Measurements from ENCODE around the gene UNC13A.
"Not testable (repeated sequence)": the region's sequence is repeated elsewhere in the genome, so short reads cannot be mapped to it uniquely, and the experiment has no call there.

The UNC13A gene

DNA sequence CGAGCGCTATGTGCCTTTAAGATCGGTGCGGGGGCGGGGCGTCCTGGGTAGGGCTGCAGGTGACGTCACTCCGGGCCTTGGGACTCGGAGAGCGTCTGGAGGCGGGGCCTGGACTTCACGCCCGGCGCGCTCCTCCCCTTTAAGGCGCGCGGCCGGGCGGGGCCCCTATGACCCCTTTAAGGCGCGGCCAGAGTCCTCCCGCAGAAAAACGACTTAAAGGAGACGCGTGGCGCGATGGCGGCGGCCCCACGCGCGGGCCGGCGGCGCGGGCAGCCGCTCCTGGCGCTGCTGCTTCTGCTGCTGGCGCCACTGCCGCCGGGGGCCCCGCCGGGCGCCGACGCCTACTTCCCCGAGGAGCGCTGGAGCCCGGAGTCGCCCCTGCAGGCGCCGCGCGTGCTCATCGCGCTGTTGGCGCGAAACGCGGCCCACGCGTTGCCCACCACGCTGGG, 132.7 kb downstream of the UNC13A start, which contains the start of gene COLGALT1:
Gene COLGALT1, plus strand, starts transcription at position 170 of the 449 bp plus-strand sequence. Its CDS starts 65 bp downstream, at position 235.
- peaks cover 23% of the 10 kb centered on the region for H3K4me1 Mint-ChIP-seq (ENCODE audit: low read depth)
- peak; percentile 98 for DNase-seq
- H3K4me3 Mint-ChIP-seq: peak within 1 kb of the TSS; percentile 90
- peak within 1 kb of the TSS; percentile 87 for H3K27ac Mint-ChIP-seq
- H3K27me3 Mint-ChIP-seq: no peaks in the 10 kb centered on the region
- H3K36me3 Mint-ChIP-seq (ENCODE audit: low read depth): peaks cover 38% of the 10 kb centered on the region
- H3K9me3 Mint-ChIP-seq: no peaks in the 10 kb centered on the region

DNA sequence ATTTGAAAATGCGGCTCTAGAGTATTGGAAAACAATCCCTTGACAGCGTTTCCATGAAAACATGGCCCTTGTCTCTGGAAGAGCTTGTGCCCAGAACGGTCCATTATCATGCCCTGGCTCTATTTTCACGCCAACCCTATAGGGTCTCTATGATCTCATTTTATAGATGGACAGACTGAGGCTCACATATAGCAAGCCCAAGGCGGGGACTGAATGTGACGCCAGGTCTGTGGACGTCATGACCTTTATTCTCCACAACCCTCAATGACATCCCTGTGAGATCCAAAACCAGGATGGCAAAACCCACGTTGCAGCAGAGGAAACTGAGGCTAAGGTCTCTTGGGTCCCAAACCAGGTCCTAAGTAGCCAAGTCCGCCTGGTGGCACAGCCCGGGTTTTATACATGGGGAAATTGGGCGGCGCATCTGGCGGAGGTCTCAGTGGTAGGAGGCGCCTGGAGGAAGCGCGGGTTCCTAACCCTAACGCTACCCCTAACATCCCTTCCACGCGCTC, 133.1 kb downstream of the UNC13A start:
- Mint-ChIP-seq H3K27ac (peak overlapping the region; percentile 80), H3K4me1 (ENCODE audit: low read depth) (peaks cover 19% of the 10 kb centered on the region), H3K4me3 (peak overlapping the region; percentile 90), H3K9me3 (no peaks in the 10 kb centered on the region), H3K36me3 (ENCODE audit: low read depth) (peaks cover 33% of the 10 kb centered on the region), H3K27me3 (no peaks in the 10 kb centered on the region)
- no peak for DNase-seq

DNA sequence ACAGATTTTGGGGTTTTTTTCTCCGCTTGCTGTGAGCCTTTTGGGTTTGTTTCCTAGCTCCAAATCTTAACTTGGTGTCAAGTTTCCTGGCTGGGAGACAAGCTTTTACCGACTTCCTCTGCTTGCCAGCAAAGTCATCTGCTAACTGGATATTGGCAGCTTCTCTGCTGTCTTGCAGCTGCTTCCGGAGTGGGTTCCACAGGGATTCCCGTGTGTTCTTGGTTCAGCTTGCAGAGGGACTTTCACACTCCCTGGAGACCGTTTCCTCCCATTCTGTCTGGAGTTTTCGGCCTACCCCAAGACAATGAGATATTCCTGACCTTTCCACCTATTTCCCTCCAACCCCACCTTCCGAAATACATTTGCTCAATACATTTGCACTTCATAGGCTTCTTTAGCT, 134.9 kb downstream of the UNC13A start:
- Mint-ChIP-seq H3K27me3 (no peaks in the 10 kb centered on the region), H3K9me3 (no peaks in the 10 kb centered on the region), H3K4me3 (no peak overlapping the region), H3K4me1 (ENCODE audit: low read depth) (peaks cover 13% of the 10 kb centered on the region), H3K36me3 (ENCODE audit: low read depth) (peaks cover 16% of the 10 kb centered on the region), H3K27ac (no peak overlapping the region)
- no peak for DNase-seq

DNA sequence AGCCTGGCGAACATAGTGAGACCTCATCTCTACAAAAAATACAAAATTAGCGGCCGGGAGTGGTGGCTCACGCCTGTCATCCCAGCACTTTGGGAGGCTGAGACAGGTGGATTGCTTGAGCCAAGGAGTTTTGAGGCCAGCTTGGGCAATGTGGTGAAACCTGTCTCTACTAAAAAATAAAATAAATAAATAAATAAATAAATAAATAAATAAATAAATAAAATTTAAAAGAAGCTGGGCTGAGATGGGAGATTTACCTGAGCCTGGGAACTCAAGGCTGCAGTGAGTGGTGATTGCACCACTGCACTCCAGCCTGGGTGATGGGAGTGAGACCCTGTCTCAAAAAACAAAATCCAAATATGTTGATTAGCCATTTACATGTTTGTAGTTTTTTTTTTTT, 135.4 kb downstream of the UNC13A start:
- peaks cover 13% of the 10 kb centered on the region for H3K4me1 Mint-ChIP-seq (ENCODE audit: low read depth)
- not testable (repeated sequence) for H3K4me3 Mint-ChIP-seq, H3K9me3 Mint-ChIP-seq, DNase-seq, H3K27me3 Mint-ChIP-seq, H3K27ac Mint-ChIP-seq
- H3K36me3 Mint-ChIP-seq (ENCODE audit: low read depth): peaks cover 16% of the 10 kb centered on the region

Data from activated T-cell treated with anti-CD3 and anti-CD28 coated beads, Interleukin-2, amount 50 U/mL, for 24 hours (primary cell).